ENCODE results near the gene TNFRSF12A.

DNA sequence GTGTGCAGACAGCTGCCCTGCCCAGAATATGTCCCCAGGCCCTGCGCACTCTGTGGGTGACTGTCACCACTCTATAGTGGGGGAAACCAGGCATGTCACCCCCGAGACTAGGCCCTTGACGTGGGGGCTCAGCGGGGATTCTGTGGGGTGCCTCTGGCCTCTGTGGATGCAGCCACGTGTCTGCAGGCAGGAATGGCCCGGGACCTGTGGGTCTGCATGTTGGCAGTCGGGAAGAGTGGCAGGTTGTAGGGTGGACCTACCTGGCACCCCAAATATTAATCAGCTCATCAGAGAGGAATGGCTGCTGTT is 46.2 kb downstream of the TNFRSF12A start:
- TF ChIP-seq, protein P1, sequence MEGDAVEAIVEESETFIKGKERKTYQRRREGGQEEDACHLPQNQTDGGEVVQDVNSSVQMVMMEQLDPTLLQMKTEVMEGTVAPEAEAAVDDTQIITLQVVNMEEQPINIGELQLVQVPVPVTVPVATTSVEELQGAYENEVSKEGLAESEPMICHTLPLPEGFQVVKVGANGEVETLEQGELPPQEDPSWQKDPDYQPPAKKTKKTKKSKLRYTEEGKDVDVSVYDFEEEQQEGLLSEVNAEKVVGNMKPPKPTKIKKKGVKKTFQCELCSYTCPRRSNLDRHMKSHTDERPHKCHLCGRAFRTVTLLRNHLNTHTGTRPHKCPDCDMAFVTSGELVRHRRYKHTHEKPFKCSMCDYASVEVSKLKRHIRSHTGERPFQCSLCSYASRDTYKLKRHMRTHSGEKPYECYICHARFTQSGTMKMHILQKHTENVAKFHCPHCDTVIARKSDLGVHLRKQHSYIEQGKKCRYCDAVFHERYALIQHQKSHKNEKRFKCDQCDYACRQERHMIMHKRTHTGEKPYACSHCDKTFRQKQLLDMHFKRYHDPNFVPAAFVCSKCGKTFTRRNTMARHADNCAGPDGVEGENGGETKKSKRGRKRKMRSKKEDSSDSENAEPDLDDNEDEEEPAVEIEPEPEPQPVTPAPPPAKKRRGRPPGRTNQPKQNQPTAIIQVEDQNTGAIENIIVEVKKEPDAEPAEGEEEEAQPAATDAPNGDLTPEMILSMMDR (tag by site-specific recombination; IDR thresholded peaks at IDR 0.05) = no peak
- TF ChIP-seq, protein P2, sequence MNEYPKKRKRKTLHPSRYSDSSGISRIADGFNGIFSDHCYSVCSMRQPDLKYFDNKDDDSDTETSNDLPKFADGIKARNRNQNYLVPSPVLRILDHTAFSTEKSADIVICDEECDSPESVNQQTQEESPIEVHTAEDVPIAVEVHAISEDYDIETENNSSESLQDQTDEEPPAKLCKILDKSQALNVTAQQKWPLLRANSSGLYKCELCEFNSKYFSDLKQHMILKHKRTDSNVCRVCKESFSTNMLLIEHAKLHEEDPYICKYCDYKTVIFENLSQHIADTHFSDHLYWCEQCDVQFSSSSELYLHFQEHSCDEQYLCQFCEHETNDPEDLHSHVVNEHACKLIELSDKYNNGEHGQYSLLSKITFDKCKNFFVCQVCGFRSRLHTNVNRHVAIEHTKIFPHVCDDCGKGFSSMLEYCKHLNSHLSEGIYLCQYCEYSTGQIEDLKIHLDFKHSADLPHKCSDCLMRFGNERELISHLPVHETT (tag by site-specific recombination; IDR thresholded peaks at IDR 0.05) = no peak
- TF ChIP-seq KLF10 (tag by site-specific recombination; IDR thresholded peaks at IDR 0.05) (no peak), ZNF416 (tag by site-specific recombination; IDR thresholded peaks at IDR 0.05) (no peak), ZSCAN16 (tag by site-specific recombination; IDR thresholded peaks at IDR 0.05) (no peak), ZNF530 (tag by site-specific recombination; IDR thresholded peaks at IDR 0.05; ENCODE audit: low read depth) (no peak), ZNF155 (tag by site-specific recombination; IDR thresholded peaks at IDR 0.05) (no peak), ZNF248 (tag by site-specific recombination; IDR thresholded peaks at IDR 0.05) (no peak), ZNF660 (tag by site-specific recombination; IDR thresholded peaks at IDR 0.05) (no peak)
- TF ChIP-seq, protein P3, sequence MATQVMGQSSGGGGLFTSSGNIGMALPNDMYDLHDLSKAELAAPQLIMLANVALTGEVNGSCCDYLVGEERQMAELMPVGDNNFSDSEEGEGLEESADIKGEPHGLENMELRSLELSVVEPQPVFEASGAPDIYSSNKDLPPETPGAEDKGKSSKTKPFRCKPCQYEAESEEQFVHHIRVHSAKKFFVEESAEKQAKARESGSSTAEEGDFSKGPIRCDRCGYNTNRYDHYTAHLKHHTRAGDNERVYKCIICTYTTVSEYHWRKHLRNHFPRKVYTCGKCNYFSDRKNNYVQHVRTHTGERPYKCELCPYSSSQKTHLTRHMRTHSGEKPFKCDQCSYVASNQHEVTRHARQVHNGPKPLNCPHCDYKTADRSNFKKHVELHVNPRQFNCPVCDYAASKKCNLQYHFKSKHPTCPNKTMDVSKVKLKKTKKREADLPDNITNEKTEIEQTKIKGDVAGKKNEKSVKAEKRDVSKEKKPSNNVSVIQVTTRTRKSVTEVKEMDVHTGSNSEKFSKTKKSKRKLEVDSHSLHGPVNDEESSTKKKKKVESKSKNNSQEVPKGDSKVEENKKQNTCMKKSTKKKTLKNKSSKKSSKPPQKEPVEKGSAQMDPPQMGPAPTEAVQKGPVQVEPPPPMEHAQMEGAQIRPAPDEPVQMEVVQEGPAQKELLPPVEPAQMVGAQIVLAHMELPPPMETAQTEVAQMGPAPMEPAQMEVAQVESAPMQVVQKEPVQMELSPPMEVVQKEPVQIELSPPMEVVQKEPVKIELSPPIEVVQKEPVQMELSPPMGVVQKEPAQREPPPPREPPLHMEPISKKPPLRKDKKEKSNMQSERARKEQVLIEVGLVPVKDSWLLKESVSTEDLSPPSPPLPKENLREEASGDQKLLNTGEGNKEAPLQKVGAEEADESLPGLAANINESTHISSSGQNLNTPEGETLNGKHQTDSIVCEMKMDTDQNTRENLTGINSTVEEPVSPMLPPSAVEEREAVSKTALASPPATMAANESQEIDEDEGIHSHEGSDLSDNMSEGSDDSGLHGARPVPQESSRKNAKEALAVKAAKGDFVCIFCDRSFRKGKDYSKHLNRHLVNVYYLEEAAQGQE (tag by site-specific recombination; IDR thresholded peaks at IDR 0.05) = no peak
- TF ChIP-seq, protein P4, sequence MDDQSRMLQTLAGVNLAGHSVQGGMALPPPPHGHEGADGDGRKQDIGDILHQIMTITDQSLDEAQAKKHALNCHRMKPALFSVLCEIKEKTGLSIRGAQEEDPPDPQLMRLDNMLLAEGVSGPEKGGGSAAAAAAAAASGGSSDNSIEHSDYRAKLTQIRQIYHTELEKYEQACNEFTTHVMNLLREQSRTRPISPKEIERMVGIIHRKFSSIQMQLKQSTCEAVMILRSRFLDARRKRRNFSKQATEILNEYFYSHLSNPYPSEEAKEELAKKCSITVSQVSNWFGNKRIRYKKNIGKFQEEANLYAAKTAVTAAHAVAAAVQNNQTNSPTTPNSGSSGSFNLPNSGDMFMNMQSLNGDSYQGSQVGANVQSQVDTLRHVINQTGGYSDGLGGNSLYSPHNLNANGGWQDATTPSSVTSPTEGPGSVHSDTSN (CRISPR knock-in tag; IDR thresholded peaks at IDR 0.05) = no peak
